H1 (cell line): Measurements from ENCODE around the gene ZBTB16. TPM values are rescaled to one million over a fixed set of nuclear protein-coding genes. Genes with fewer than 3 reads are reported as not detected.

Source experiments
- CTCF ChIA-PET: fragments of 300-600 bp; sonication (Branson Sonifier 250); formaldehyde crosslinking; loops from one replicate; lab custom pipeline; 2021; ENCODE audit not compliant: partially characterized antibody; lab: Charles Lee
- POLR2A ChIA-PET: fragments of 300-600 bp; sonication (Branson Sonifier 250); formaldehyde crosslinking; loops from one replicate; lab custom pipeline; 2021; ENCODE audit warnings: inconsistent platforms; ENCODE audit not compliant: partially characterized antibody; lab: Charles Lee
- DNase-seq, 2 experiments: peaks; one replicate each; pipeline versions ENCODE4 v3.0.0 to v3.0.0-alpha.2; 2010 to 2022; ENCODE audit warnings: low spot score in 2 of 2, low read depth in 1 of 2, mixed read lengths in 1 of 2
- FAIRE-seq: peaks from 2 replicates; lab custom pipeline; 2011; peaks lifted over from hg19 to GRCh38; lab: Jason Lieb, UNC
- H2AFZ ChIP-seq: 2 replicates; pipeline ENCODE4 v1.8.1; 2012; ENCODE audit warnings: low read length, inconsistent platforms
- H2AK5ac ChIP-seq: 2 replicates; pipeline ENCODE4 v1.6.1; 2013; ENCODE audit warnings: low read depth, low read length
- H2BK120ac ChIP-seq: replicated peaks from 2 replicates; pipeline ENCODE3; 2013; ENCODE audit warnings: low read depth, low read length, inconsistent platforms
- H2BK12ac ChIP-seq: 2 replicates; pipeline ENCODE4 v1.6.1; 2013; ENCODE audit warnings: low read depth, low read length
- H2BK15ac ChIP-seq: 2 replicates; pipeline ENCODE4 v1.6.1; 2013; ENCODE audit warnings: low read length
- H2BK20ac ChIP-seq: 2 replicates; pipeline ENCODE4 v1.6.1; 2013; ENCODE audit warnings: low read length
- H2BK5ac ChIP-seq: 2 replicates; pipeline ENCODE4 v1.6.1; 2013; ENCODE audit warnings: low read depth, low read length
- H3K14ac ChIP-seq: 2 replicates; pipeline ENCODE4 v1.6.1; 2013; ENCODE audit warnings: inconsistent platforms; ENCODE audit not compliant: insufficient read length
- H3K18ac ChIP-seq: 2 replicates; pipeline ENCODE4 v1.6.1; 2013; ENCODE audit warnings: low read length; ENCODE audit errors: extremely low read depth
- H3K23ac ChIP-seq: 2 replicates; pipeline ENCODE4 v1.6.1; 2013; ENCODE audit warnings: inconsistent platforms; ENCODE audit not compliant: insufficient read length
- H3K23me2 ChIP-seq: 2 replicates; pipeline ENCODE4 v1.6.1; 2013; ENCODE audit warnings: low read depth, low read length
- H3K27ac ChIP-seq: 2 replicates; pipeline ENCODE4 v1.6.1; 2011; ENCODE audit warnings: low read depth, low read length, inconsistent platforms
- H3K27me3 ChIP-seq, 4 experiments: replicated peaks in 1 of 4; 1 replicate in 1 of 4; 2 replicates in 3 of 4; pipeline versions ENCODE4 v1.6.1 to v1.8.1; 2011 to 2013; ENCODE audit warnings: low read length in 3 of 4, mild to moderate bottlenecking in 3 of 4, inconsistent platforms in 2 of 4, mixed read lengths in 2 of 4, moderate library complexity in 1 of 4; ENCODE audit not compliant: control insufficient read depth in 3 of 4, insufficient read depth in 3 of 4; ENCODE audit errors: extremely low read depth in 1 of 4
- H3K36me3 ChIP-seq, 4 experiments: 2 replicates each; pipeline versions ENCODE4 v1.6.1 to v1.8.1; 2011 to 2013; ENCODE audit warnings: mild to moderate bottlenecking in 4 of 4, low read length in 3 of 4, moderate library complexity in 2 of 4, control low read depth in 1 of 4, inconsistent platforms in 1 of 4; ENCODE audit not compliant: insufficient read depth in 4 of 4, control insufficient read depth in 2 of 4
- H3K4ac ChIP-seq: replicated peaks from 2 replicates; pipeline ENCODE3; 2013; ENCODE audit warnings: low read length, low read depth, mixed read lengths, inconsistent platforms; ENCODE audit not compliant: insufficient read length
- H3K4me1 ChIP-seq, 4 experiments: replicated peaks in 1 of 4; 1 replicate in 1 of 4; 2 replicates in 3 of 4; pipeline versions ENCODE4 v1.6.1 to v1.8.1; 2011 to 2013; ENCODE audit warnings: low read length in 3 of 4, inconsistent platforms in 2 of 4, mixed read lengths in 1 of 4; ENCODE audit not compliant: insufficient read depth in 4 of 4, control insufficient read depth in 3 of 4
- H3K4me2 ChIP-seq, 2 experiments: 2 replicates each; pipeline versions ENCODE4 v1.6.1 to v1.8.1; 2011 to 2013; ENCODE audit warnings: low read depth in 2 of 2, low read length in 2 of 2, control low read depth in 1 of 2, inconsistent platforms in 1 of 2, mild to moderate bottlenecking in 1 of 2; ENCODE audit not compliant: insufficient read depth in 1 of 2
- H3K4me3 ChIP-seq, 4 experiments: fragments of 200-600, 300-600 bp in 1 of 4; sonication (generic), shearing (Covaris generic), sonication (Bioruptor Twin) in 1 of 4; 2 replicates each; pipeline versions ENCODE4 v1.5.1 to v1.8.1; 2011 to 2016; ENCODE audit warnings: low read length in 4 of 4, low read depth in 3 of 4, control low read depth in 2 of 4, inconsistent platforms in 2 of 4, mild to moderate bottlenecking in 2 of 4, mixed read lengths in 1 of 4, moderate library complexity in 1 of 4; ENCODE audit not compliant: insufficient read depth in 2 of 4; ENCODE audit errors: extremely low read depth in 1 of 4
- H3K56ac ChIP-seq: replicated peaks from 2 replicates; pipeline ENCODE3; 2013; ENCODE audit warnings: low read depth, mild to moderate bottlenecking, mixed read lengths, low read length, inconsistent platforms; ENCODE audit not compliant: insufficient read length
- H3K79me1 ChIP-seq: 2 replicates; pipeline ENCODE4 v1.6.1; 2013; ENCODE audit warnings: low read depth, low read length, control low read depth
- H3K79me2 ChIP-seq, 2 experiments: 2 replicates each; pipeline versions ENCODE4 v1.6.1 to v1.8.1; 2012 to 2013; ENCODE audit warnings: low read length in 2 of 2, mild to moderate bottlenecking in 2 of 2, inconsistent platforms in 1 of 2; ENCODE audit not compliant: insufficient read depth in 2 of 2, control insufficient read depth in 1 of 2
- H3K9ac ChIP-seq, 4 experiments: replicated peaks in 1 of 4; 1 replicate in 1 of 4; 2 replicates in 3 of 4; pipeline versions ENCODE4 v1.6.1 to v1.8.1; 2011 to 2013; ENCODE audit warnings: low read depth in 3 of 4, low read length in 3 of 4, control low read depth in 2 of 4, mild to moderate bottlenecking in 2 of 4, moderate library complexity in 2 of 4, inconsistent platforms in 1 of 4; ENCODE audit errors: extremely low read depth in 1 of 4
- H3K9me3 ChIP-seq, 2 experiments: 2 replicates each; pipeline versions ENCODE4 v1.6.1 to v1.8.1; 2012 to 2013; ENCODE audit warnings: mild to moderate bottlenecking in 2 of 2, moderate library complexity in 2 of 2, control low read depth in 1 of 2, inconsistent platforms in 1 of 2, low read depth in 1 of 2, low read length in 1 of 2, mixed read lengths in 1 of 2; ENCODE audit not compliant: insufficient read depth in 2 of 2
- H4K20me1 ChIP-seq, 2 experiments: replicated peaks in 1 of 2; 2 replicates each; pipeline versions ENCODE3 to v1.8.1; 2011 to 2013; ENCODE audit warnings: inconsistent platforms in 2 of 2, low read length in 2 of 2, mild to moderate bottlenecking in 1 of 2; ENCODE audit not compliant: insufficient read depth in 2 of 2, control insufficient read depth in 1 of 2
- H4K5ac ChIP-seq: 2 replicates; pipeline ENCODE4 v1.6.1; 2013; ENCODE audit warnings: low read length, low read depth, mixed read lengths, inconsistent platforms; ENCODE audit not compliant: insufficient read length
- H4K8ac ChIP-seq: 2 replicates; pipeline ENCODE4 v1.8.0; 2013; ENCODE audit warnings: mild to moderate bottlenecking, moderate library complexity, low read length, inconsistent platforms; ENCODE audit not compliant: insufficient read depth; ENCODE audit errors: extremely low read depth
- H4K91ac ChIP-seq: replicated peaks from 2 replicates; pipeline ENCODE3; 2013; ENCODE audit warnings: low read length, mixed read lengths, inconsistent platforms; ENCODE audit not compliant: insufficient read length
- BRCA1 ChIP-seq: IDR thresholded peaks from 2 replicates; pipeline ENCODE4 v1.6.1; 2012; ENCODE audit warnings: low read depth, low read length, improper control_type of control experiment
- KDM4A ChIP-seq: IDR thresholded peaks from one replicate; pipeline ENCODE4 v1.7.1; 2012; ENCODE audit warnings: low read depth, mild to moderate bottlenecking, moderate library complexity, low read length, inconsistent platforms; ENCODE audit not compliant: severe bottlenecking
- NANOG ChIP-seq: IDR thresholded peaks from 2 replicates; pipeline ENCODE4 v1.6.1; 2011; ENCODE audit warnings: low read length, low read depth, mild to moderate bottlenecking, inconsistent platforms; ENCODE audit not compliant: insufficient read depth, poor library complexity, severe bottlenecking
- SP1 ChIP-seq: IDR thresholded peaks from 2 replicates; pipeline ENCODE4 v1.6.1; 2011; ENCODE audit warnings: low read depth, low read length
- ZNF274 ChIP-seq: IDR thresholded peaks from 2 replicates; pipeline ENCODE4 v1.7.0; 2012; ENCODE audit warnings: low read length, borderline replicate concordance; ENCODE audit errors: extremely low read depth
- WGBS, 2 experiments: shearing (Covaris generic) in 1 of 2; methylation state at CpG; one replicate each; pipeline versions ENCODE4 v1.1.6 to v1.1.7; 2013 to 2015; ENCODE audit warnings: low lambda C conversion rate in 2 of 2, mixed read lengths in 2 of 2, inconsistent platforms in 1 of 2, low coverage in 1 of 2, missing lambda C conversion rate in 1 of 2; ENCODE audit not compliant: insufficient replicate concordance in 2 of 2, insufficient coverage in 1 of 2, insufficient read length in 1 of 2; ENCODE audit errors: extremely low coverage in 1 of 2, missing lambda C conversion rate in 1 of 2; 5-methylcytosine and 5-hydroxymethylcytosine counted together
- polyA plus RNA-seq, 7 experiments: library from polyadenylated mRNA; depleted of rRNA in 3 of 7; stranded (reverse) in 5 of 7; unstranded in 2 of 7; fragments of >200 nt in 5 of 7; fragments of 200-250 nt in 2 of 7; gene quantifications; 1 replicate in 5 of 7; 2 replicates in 1 of 7; 4 replicates in 1 of 7; pipeline versions ENCODE4 v1.2.1 to v1.2.3, GENCODE V29; 2011 to 2013; ENCODE audit warnings: missing spikeins in 2 of 7, mixed read lengths in 2 of 7
- total RNA-seq: library from RNA; stranded (reverse); fragmentation: NEBNext Ultra II Directional; extraction: Animal tissue kit (Norgen Biotek cat#: 25700); gene quantifications from 2 replicates; pipeline ENCODE4 v1.2.1, GENCODE V29; 2021

Gene ZBTB16
- total and polyA plus RNA-seq, 2 of the 8 experiments (the other 6 are each of a cell fraction or from before 2014, with no cell fraction given), result 0.12 to 0.61 TPM

DNA sequence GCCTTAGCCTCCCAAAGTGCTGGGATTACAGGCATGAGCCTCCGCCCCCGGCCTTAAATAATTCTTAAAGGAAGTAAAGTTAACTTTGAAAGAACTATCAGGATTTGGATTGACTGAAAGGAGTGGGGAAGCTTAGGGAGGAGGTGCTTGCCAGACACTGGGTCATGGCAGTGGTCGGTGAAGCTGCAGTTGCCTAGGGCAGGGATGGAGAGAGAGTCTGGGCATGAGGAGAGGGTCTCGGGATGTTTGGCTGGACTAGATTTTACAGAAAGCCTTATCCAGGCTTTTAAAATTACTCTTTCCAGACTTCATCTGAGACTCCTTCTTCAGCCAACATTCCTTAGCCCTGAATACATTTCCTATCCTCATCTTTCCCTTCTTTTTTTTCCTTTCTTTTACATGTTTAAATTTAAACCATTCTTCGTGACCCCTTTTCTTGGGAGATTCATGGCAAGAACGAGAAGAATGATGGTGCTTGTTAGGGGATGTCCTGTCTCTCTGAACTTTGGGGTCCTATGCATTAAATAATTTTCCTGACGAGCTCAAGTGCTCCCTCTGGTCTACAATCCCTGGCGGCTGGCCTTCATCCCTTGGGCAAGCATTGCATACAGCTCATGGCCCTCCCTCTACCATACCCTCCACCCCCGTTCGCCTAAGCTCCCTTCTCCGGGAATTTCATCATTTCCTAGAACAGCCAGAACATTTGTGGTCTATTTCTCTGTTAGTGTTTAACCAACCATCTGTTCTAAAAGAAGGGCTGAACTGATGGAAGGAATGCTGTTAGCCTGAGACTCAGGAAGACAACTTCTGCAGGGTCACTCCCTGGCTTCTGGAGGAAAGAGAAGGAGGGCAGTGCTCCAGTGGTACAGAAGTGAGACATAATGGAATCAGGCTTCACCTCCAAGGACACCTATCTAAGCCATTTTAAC, 236.4 kb downstream of the ZBTB16 start, which contains the start of gene NNMT:
NNMT (plus strand) TSS at position 724 of the 929 bp plus-strand sequence; CDS start at position 882, 158 bp downstream.
- no peaks in the 10 kb centered on the region for H4K20me1 ChIP-seq
- no peak for DNase-seq
- CTCF ChIA-PET, result interaction anchor here (0.8 to 1.3 kb wide), 4 partner anchors 15 to 45 kb away, joined by 3 to 4 read pairs (median 4); no protein-coding TSS in a partner anchor

More for the DNA sequence above, 236.4 kb downstream of the ZBTB16 start, which contains the start of gene NNMT:
- Histone ChIP-seq H2BK5ac (no peak within 1 kb of the TSS), H3K4me1 (no peaks in the 10 kb centered on the region), H3K79me2 (no peaks in the 10 kb centered on the region), H2BK120ac (no peak within 1 kb of the TSS), H3K27ac (no peak within 1 kb of the TSS), H2AFZ (no peak within 1 kb of the TSS), H4K8ac (no peak within 1 kb of the TSS; the same call in 1 of the 2 replicates), H4K91ac (no peak within 1 kb of the TSS), H3K18ac (no peak within 1 kb of the TSS), H3K9me3 (no peaks in the 10 kb centered on the region), H3K14ac (no peak within 1 kb of the TSS), H3K9ac (no peak within 1 kb of the TSS), H2BK15ac (no peak within 1 kb of the TSS), H3K27me3 (no peaks in the 10 kb centered on the region), H3K4me2 (no peak within 1 kb of the TSS), H3K4ac (no peak within 1 kb of the TSS), H3K56ac (no peak within 1 kb of the TSS), H2BK20ac (no peak within 1 kb of the TSS), H2AK5ac (no peak within 1 kb of the TSS), H3K23ac (no peak within 1 kb of the TSS), H4K5ac (no peak within 1 kb of the TSS), H3K23me2 (no peaks in the 10 kb centered on the region), H2BK12ac (no peak within 1 kb of the TSS), H3K4me3 (no peak within 1 kb of the TSS), H3K79me1 (no peaks in the 10 kb centered on the region), H3K36me3 (no peaks in the 10 kb centered on the region)
- WGBS, 2 experiments, result 84 to 100% methylated on average over 1 to 11 of the region's 11 CpGs
- POLR2A ChIA-PET, result no interaction called here
- TF ChIP-seq ZNF274, result no peak
- no peak for TF ChIP-seq BRCA1
- no peak for TF ChIP-seq SP1
- TF ChIP-seq KDM4A, result no peak
- TF ChIP-seq NANOG, result no peak
- FAIRE-seq, result no peak
